Stimulated activated CD4-positive, alpha-beta T cell treated with anti-CD3 and anti-CD28 coated beads, Interleukin-15, amount 100 ng/mL, for 1 hour (primary cell): ENCODE results near the gene CAMK2N1.
"Not testable (repeated sequence)": the region's sequence is repeated elsewhere in the genome, so short reads cannot be mapped to it uniquely, and the experiment has no call there.

Experiments used
- DNase-seq, 2 donors: peaks; one replicate each; pipeline ENCODE4 v3.0.0-alpha.2; 2020; ENCODE audit warnings: low read depth in 1 of 2, low spot score in 1 of 2

Gene CAMK2N1

GRCh38 chr1:20485527-20486456 lies at the start of gene CAMK2N1:
Gene CAMK2N1, minus strand, starts transcription at chr1:20486210. Its CDS starts 831 bp downstream, at chr1:20485379.
- DNase-seq, result peak; percentile 34 to 44

GRCh38 chr1:20534659-20535417 lies 48.8 kb upstream of the CAMK2N1 start:
- DNase-seq, result no peak

- DNase-seq, result no peak
Observed at GRCh38 chr1:20533635-20534034, 47.6 kb upstream of the CAMK2N1 start.

GRCh38 chr1:20530901-20531300 lies 44.9 kb upstream of the CAMK2N1 start:
- no peak for DNase-seq

- DNase-seq, result no peak
Observed at GRCh38 chr1:20530306-20530705, 44.3 kb upstream of the CAMK2N1 start.

DNA sequence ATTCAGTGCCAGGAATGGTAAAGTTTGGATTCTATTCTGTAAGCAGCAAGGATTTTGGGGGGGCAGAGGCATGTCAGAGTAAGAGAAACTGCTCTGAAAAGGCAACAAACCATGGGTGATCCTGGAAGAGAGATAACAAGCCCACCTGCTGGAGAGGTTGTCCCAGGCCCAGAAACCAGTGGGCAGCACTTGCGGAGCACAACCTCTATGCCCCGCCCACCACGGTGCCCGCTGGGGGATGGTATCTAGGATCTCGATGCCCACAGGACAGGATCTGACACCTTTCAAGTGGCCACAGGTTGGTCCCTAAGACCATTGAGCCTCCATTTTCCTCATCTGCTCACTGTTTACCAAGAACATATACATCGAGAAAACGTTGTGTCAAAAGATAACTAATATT lies 42.2 kb upstream of the CAMK2N1 start:
- DNase-seq, result no peak

DNA sequence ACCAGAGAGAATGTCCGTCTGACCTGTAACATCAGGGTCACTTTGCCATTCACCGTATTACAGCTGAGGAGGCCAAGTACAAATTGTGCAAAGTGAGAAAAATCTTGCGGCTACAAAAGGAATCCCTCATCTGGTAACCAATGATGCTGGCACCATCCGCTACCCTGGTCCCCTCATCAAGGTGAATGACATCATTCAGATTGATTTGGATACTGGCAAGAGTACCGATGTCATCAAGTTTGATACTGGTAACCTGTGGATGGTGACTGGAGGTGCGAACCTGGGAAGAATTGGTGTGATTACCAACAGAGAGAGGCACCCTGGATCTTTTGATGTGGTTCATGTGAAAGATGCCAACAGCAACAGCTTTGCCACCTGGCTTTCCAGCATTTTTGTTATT lies 40.3 kb upstream of the CAMK2N1 start:
- DNase-seq, result no peak

DNA sequence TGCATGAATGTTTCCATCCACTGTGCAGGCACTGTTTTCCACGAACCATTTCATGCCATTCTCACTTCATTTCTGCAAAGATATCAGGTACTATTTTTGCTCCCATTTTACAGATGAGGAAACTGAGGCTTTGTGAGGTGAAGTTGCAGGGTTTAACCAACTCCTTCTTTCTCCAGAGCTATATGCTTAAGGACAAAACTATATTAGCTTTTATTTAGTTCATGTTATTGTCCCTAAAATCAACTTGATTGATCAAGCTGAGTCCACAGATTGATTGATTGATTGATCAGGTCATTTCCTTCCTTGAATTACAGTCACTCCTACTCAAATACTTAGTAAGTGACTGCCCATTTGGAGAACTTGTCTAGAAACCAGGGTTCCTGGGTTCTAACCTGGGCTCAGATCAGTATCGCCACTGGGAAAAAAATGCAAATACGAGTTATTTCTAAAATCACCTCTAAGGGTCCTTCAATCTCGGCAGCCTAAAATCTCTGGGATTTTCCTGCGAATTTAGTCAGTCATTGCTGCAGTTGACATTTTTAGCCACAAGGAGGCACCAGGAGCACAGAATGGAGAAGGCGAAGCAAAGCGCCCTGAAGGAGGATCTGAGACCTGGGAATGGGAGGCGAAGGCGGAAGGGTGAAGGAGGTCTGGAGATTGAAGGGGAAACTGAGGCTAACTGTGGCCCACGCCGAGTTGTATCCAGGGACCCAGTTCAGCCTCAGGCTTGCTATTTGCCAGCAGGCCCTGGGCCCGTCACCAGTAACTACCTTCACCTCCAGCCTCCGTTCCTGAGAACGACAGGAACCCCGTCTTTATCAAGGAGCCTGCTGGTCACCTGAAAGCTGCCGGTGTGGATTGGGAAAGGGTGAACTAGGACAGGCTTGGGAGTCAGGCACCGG lies 36.2 kb upstream of the CAMK2N1 start:
- peak; percentile 20 to 27 for DNase-seq

DNA sequence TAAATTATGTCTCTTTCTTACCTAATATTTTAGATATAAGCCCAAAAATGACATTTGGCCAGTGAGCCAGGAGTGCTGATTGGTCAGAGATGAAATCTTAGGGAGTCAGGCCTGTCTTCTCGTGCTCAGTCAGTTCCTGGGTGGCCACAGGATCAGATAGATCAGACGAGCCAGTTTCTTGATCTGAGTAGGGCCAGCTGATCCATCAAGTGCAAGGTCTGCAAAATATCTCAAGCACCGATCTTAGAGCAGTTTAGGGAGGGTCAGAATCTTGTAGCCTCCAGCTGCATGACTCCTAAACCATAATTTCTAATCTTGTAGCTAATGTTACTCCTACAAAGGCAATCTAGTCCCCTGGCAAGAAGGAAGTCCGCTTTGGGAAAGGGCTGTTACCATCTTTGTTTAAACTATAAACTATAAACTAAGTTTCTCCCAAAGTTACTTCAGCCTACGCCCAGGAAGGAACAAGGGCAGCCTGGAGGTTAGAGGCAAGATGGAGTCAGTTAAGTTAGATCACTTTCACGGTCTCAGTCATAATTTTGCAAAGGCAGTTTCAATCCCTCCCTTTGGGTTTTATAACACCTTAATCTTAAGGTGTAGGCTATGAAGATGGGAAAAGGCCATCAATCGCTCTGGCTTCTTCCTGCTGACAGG lies 33.7 kb upstream of the CAMK2N1 start:
- DNase-seq, result not testable (repeated sequence)

GRCh38 chr1:20511518-20512428 lies 25.8 kb upstream of the CAMK2N1 start:
- no peak for DNase-seq

GRCh38 chr1:20508411-20508771 lies 22.4 kb upstream of the CAMK2N1 start:
- DNase-seq, result no peak

- DNase-seq, result peak; percentile 80 to 91
Observed at GRCh38 chr1:20507564-20508410, 21.8 kb upstream of the CAMK2N1 start, which contains the start of gene MUL1. Gene MUL1, minus strand, starts transcription at chr1:20508151. Its CDS starts 127 bp downstream, at chr1:20508024.

GRCh38 chr1:20507248-20507563 lies 21.2 kb upstream of the CAMK2N1 start:
- no peak for DNase-seq

DNA sequence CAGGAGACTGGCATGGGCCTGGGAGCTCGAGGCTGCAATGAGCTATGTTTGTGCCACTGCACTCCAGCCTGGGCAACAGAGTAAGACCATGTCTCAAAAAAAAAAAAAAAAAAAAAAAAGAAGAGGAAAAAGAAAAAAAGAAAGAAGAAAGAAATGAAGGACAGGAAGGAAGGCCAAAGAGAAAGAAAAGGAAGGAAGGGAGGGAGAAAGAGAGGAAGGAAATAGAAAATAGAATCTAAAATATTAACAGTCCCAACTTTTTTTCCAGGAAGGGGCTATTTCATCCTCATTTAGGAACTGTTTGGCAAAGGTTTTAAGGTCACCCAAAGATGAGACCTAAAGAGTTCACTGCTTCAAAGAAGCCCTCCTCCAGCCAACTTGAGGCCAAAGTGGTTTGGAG lies 19.5 kb upstream of the CAMK2N1 start:
- no peak for DNase-seq

DNA sequence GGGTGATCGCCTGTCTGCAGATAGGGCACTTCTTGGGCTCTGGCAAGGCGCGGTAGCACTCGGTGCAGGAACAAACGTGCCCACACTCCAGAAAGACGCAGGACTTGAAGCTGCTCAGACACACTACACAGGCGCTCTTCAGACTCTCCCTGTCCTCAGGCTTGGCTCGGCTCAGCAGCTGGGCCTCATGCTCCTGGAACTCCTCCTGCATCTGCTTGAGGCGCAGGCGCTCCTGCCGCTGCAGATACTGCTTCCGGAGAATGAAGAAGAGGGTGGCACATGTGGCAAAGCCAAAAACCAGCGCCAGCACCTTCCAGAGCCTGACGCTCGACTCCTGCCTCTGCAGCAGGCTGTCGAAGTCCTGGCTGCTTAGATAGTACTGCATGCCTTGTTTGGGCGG lies 14.7 kb upstream of the CAMK2N1 start:
- no peak for DNase-seq

DNA sequence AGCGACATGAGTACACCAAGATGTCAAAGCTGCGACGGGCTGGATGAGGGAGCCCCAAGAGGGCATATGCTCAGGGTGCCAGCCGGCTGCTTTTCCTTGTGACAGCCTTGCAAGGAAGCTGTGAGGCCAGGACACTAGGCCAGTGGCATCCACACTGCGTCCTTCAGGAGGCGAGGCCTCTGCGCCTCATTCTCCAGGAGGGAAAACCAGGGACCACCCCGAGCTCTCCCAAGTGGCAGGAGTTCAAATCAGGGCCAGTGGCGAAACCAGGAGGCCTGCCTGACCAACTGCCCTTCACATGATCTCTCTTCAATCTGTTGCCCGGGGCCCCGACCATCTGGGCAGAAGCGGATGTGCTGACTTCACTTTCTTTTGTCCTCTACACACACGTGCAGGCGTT lies 13.7 kb upstream of the CAMK2N1 start:
- no peak for DNase-seq

DNA sequence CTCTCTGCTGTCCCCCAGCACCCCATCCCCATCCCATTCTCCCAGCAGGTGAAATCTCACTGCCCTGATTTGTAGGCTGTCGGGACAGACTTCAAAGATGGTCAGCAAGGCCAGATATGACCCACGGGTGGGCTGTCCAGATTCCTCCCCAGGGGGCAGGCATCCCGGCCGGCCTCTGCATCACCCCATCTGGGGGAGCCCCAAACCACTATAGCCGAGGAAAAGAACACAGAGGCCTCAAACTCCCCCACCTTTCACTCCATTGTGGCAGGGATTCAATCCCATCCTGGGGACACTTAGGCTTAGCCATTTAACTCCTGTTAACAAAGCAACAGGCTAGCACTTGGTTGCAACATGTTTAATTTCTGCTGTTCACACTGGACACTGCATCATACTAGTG lies 13.1 kb upstream of the CAMK2N1 start:
- DNase-seq, result no peak

DNA sequence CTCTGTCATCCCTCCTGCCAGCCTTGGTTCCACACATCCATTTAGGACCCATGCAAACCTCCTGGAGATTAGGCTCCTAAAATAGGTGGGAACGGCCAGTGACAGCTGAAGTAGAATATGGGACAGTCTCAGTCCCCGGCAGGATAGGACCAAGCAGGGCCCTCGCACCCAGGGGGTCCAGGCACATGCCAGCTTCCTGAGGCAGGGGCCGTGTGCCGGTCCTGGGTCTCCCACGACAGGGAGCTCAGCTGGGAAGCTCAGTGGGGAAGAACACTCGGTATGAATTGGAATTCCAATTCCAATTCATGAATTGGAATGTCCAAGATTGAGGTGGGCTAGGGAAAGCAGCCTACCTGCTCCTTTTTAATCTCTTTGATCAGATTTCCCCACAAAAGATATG lies 12.1 kb upstream of the CAMK2N1 start:
- DNase-seq, result no peak

GRCh38 chr1:20497506-20497905 lies 11.5 kb upstream of the CAMK2N1 start:
- no peak for DNase-seq
